B cell (primary cell): ENCODE data around the gene ADAMTS5. TPM values are rescaled to one million over a fixed set of nuclear protein-coding genes. Genes with fewer than 3 reads are reported as not detected.

ENCODE experiments used
- ATAC-seq: fragments of 200-7000 bp; cut with Tn5 transposase; one replicate; pipeline ENCODE4 v1.10.0; 2021; ENCODE audit warnings: low read depth, mild to moderate bottlenecking, moderate number of reproducible peaks, moderate library complexity
- CTCF ChIA-PET: fragments of 350-600 bp; sonication (Branson Sonifier 250); formaldehyde crosslinking; loops from one replicate; lab custom pipeline; 2021; ENCODE audit warnings: antibody characterized with exemption, inconsistent platforms; lab: Charles Lee
- POLR2A ChIA-PET: fragments of 350-600 bp; sonication (Branson Sonifier 250); formaldehyde crosslinking; loops from one replicate; lab custom pipeline; 2021; ENCODE audit warnings: antibody characterized with exemption; lab: Charles Lee
- DNase-seq: peaks from one replicate; pipeline ENCODE4 v3.0.0; 2013
- H2AFZ ChIP-seq: 2 replicates; pipeline ENCODE4 v1.6.1; 2012; ENCODE audit warnings: mild to moderate bottlenecking, low read depth, low read length; ENCODE audit not compliant: insufficient read depth, poor library complexity, severe bottlenecking
- H3K27ac ChIP-seq, 2 donors: 1 replicate in 1 of 2; 2 replicates in 1 of 2; pipeline ENCODE4 v1.5.1; 2012 to 2013; ENCODE audit warnings: low read length in 2 of 2, mild to moderate bottlenecking in 2 of 2, moderate library complexity in 1 of 2
- H3K27me3 ChIP-seq, 4 experiments: fragments of 200-600 bp in 1 of 4; sonication (generic) in 1 of 4; replicated peaks in 1 of 4; 1 replicate in 2 of 4; 2 replicates in 2 of 4; pipeline versions ENCODE4 v1.6.1 to v1.7.0; 2013 to 2016; ENCODE audit warnings: low read length in 3 of 4, mild to moderate bottlenecking in 2 of 4, mixed read lengths in 1 of 4, moderate library complexity in 1 of 4; ENCODE audit not compliant: insufficient read depth in 4 of 4, control insufficient read depth in 3 of 4; ENCODE audit errors: control extremely low read depth in 1 of 4
- H3K36me3 ChIP-seq, 2 experiments: replicated peaks in 1 of 2; 1 replicate in 1 of 2; 2 replicates in 1 of 2; pipeline versions ENCODE4 v1.6.1 to v1.7.1; 2013; ENCODE audit warnings: low read length in 1 of 2; ENCODE audit not compliant: insufficient read depth in 2 of 2, control insufficient read depth in 1 of 2; ENCODE audit errors: control extremely low read depth in 1 of 2, extremely low read depth in 1 of 2
- H3K4me1 ChIP-seq, 2 donors: fragments of 200-600 bp in 1 of 2; sonication (generic) in 1 of 2; 1 replicate in 1 of 2; 2 replicates in 1 of 2; pipeline versions ENCODE4 v1.5.1 to v1.6.1; 2013 to 2017; ENCODE audit warnings: low read length in 2 of 2; ENCODE audit not compliant: control insufficient read depth in 2 of 2, insufficient read depth in 2 of 2
- H3K4me2 ChIP-seq: replicated peaks from 2 replicates; pipeline ENCODE3; 2012; ENCODE audit warnings: mild to moderate bottlenecking, low read depth, low read length; ENCODE audit not compliant: poor library complexity, severe bottlenecking
- H3K4me3 ChIP-seq, 5 experiments: fragments of 200-600 bp in 1 of 5; sonication (generic) in 1 of 5; 1 replicate in 3 of 5; 2 replicates in 2 of 5; pipeline versions ENCODE4 v1.5.1 to v1.7.0; 2011 to 2016; ENCODE audit warnings: low read length in 4 of 5, mild to moderate bottlenecking in 4 of 5, low read depth in 2 of 5, control low read depth in 1 of 5, moderate library complexity in 1 of 5; ENCODE audit not compliant: insufficient read depth in 1 of 5; ENCODE audit errors: control extremely low read depth in 1 of 5, extremely low read depth in 1 of 5
- H3K79me2 ChIP-seq: fragments of 200-600 bp; sonication (generic); one replicate; pipeline ENCODE4 v1.6.0; 2016; ENCODE audit warnings: low read length; ENCODE audit not compliant: control insufficient read depth, insufficient read depth
- H3K9ac ChIP-seq: fragments of 200-600 bp; sonication (generic); 2 replicates; pipeline ENCODE4 v1.6.1; 2017; ENCODE audit warnings: mild to moderate bottlenecking, low read length, moderate library complexity
- H3K9me3 ChIP-seq, 3 donors: one replicate each; pipeline versions ENCODE4 v1.6.1 to v1.7.1; 2013; ENCODE audit warnings: low read length in 2 of 3; ENCODE audit not compliant: control insufficient read depth in 2 of 3, insufficient read depth in 1 of 3; ENCODE audit errors: control extremely low read depth in 1 of 3
- H4K20me1 ChIP-seq: 2 replicates; pipeline ENCODE4 v1.6.0; 2012; ENCODE audit warnings: mild to moderate bottlenecking, low read length; ENCODE audit not compliant: insufficient read depth, control insufficient read depth, poor library complexity, severe bottlenecking
- H3K27ac Mint-ChIP-seq: one replicate; pipeline ENCODE4 v1.8.0; 2021; ENCODE audit warnings: mixed read lengths
- H3K27me3 Mint-ChIP-seq: one replicate; pipeline ENCODE4 v1.8.0; 2021; ENCODE audit warnings: mixed read lengths
- H3K4me1 Mint-ChIP-seq: one replicate; pipeline ENCODE4 v1.8.0; 2021; ENCODE audit warnings: mixed read lengths
- H3K4me3 Mint-ChIP-seq: one replicate; pipeline ENCODE4 v1.8.0; 2021; ENCODE audit warnings: mixed read lengths
- H3K9me3 Mint-ChIP-seq: one replicate; pipeline ENCODE4 v1.8.0; 2022; ENCODE audit warnings: mixed read lengths; ENCODE audit not compliant: insufficient read depth
- EZH2 ChIP-seq: IDR thresholded peaks from 2 replicates; pipeline ENCODE4 v1.6.1; 2012; ENCODE audit warnings: borderline replicate concordance, low read depth, mild to moderate bottlenecking, moderate library complexity, low read length; ENCODE audit not compliant: insufficient read depth, poor library complexity, severe bottlenecking
- WGBS: methylation state at CpG from one replicate; pipeline ENCODE4 v1.1.5; 2013; ENCODE audit warnings: missing lambda C conversion rate; ENCODE audit not compliant: insufficient coverage; 5-methylcytosine and 5-hydroxymethylcytosine counted together
- intact Hi-C: fragments of 100-400 bp; cut with micrococcal nuclease; formaldehyde crosslinking; loops from one replicate; pipeline ENCODE4 v1.10.0; 2022
- polyA plus RNA-seq: library from polyadenylated mRNA; depleted of rRNA; stranded (reverse); fragments of >200 nt; gene quantifications from 2 replicates; pipeline ENCODE4 v1.2.3, GENCODE V29; 2012
- total RNA-seq, 2 donors: library from RNA; stranded (reverse); fragments of 120-200 nt in 1 of 2; gene quantifications; 1 replicate in 1 of 2; 2 replicates in 1 of 2; pipeline versions ENCODE4 v1.2.3 to v1.2.4, GENCODE V29; 2013 to 2022
- TF ChIP-seq, protein P1 (sequence below): fragments of 200-600 bp; IDR thresholded peaks from one replicate; pipeline ENCODE4 v1.8.0; 2022; ENCODE audit warnings: antibody characterized with exemption, mild to moderate bottlenecking

Gene ADAMTS5
- total and polyA plus RNA-seq, 2 donors (not counting 1 experiment from before 2014, with no cell fraction given): 0.01 TPM; not detected in 1

DNA sequence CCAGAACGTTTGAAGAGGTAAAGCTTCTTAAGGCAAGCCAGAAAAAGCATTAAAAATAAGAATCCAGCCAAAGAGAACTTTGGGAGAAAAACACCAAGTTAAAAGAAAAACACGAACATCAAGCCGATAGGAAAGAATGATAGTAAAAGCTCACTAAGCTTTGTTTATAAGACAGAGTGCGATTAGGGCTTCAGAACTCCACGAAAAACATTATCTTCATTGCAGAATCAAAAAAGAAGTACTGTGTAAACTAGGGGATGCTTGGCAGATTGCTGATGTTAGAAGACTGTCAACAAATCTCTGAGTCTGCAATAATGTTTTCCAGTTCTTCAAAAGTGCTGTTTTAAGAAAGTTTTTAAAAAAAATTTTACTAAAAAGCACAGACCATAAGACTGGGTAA is 30.2 kb downstream of the ADAMTS5 start:
- Histone ChIP-seq H3K27ac (no peak overlapping the region), H3K9me3 (no peaks in the 10 kb centered on the region), H3K36me3 (no peaks in the 10 kb centered on the region), H3K9ac (no peak overlapping the region), H2AFZ (no peak overlapping the region), H3K4me2 (no peak overlapping the region), H3K4me3 (no peak overlapping the region), H4K20me1 (no peaks in the 10 kb centered on the region), H3K79me2 (no peaks in the 10 kb centered on the region), H3K27me3 (no peaks in the 10 kb centered on the region), H3K4me1 (no peaks in the 10 kb centered on the region)
- Mint-ChIP-seq H3K4me3 (no peak overlapping the region), H3K27ac (no peak overlapping the region), H3K4me1 (no peaks in the 10 kb centered on the region), H3K27me3 (no peaks in the 10 kb centered on the region), H3K9me3 (peaks cover 4% of the 10 kb centered on the region)
- ATAC-seq (no peak), DNase-seq (no peak)
- ChIA-PET CTCF (no interaction called here), POLR2A (no interaction called here)
- no CpG with 5 or more reads among the region's 5 CpGs for WGBS
- TF ChIP-seq, protein P1, sequence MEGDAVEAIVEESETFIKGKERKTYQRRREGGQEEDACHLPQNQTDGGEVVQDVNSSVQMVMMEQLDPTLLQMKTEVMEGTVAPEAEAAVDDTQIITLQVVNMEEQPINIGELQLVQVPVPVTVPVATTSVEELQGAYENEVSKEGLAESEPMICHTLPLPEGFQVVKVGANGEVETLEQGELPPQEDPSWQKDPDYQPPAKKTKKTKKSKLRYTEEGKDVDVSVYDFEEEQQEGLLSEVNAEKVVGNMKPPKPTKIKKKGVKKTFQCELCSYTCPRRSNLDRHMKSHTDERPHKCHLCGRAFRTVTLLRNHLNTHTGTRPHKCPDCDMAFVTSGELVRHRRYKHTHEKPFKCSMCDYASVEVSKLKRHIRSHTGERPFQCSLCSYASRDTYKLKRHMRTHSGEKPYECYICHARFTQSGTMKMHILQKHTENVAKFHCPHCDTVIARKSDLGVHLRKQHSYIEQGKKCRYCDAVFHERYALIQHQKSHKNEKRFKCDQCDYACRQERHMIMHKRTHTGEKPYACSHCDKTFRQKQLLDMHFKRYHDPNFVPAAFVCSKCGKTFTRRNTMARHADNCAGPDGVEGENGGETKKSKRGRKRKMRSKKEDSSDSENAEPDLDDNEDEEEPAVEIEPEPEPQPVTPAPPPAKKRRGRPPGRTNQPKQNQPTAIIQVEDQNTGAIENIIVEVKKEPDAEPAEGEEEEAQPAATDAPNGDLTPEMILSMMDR: no peak
- no peak for TF ChIP-seq EZH2
- intact Hi-C loops: no loop called here

DNA sequence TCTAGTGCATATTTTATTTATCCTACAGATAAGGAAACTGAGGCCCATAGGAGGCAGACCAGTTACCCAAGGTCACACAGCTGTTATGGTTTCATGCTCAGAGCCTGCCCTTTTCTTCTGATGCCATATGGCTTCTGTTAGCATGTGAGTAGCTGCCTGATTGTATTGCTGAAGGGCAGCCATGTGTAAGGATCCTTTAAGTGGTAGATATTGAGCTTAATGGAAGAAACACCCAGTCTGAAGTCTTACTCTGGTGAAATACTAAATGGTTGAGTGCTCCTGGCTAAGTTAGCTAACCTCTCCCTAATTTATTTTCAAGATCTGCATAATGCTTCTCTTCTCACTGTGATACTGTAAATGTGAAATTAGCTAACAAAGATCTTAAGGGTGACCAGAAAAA is 30.9 kb downstream of the ADAMTS5 start:
- Histone ChIP-seq H2AFZ (no peak overlapping the region), H3K9ac (no peak overlapping the region), H3K4me2 (no peak overlapping the region), H3K9me3 (no peaks in the 10 kb centered on the region), H3K4me3 (no peak overlapping the region), H3K27ac (no peak overlapping the region), H3K4me1 (no peaks in the 10 kb centered on the region), H3K79me2 (no peaks in the 10 kb centered on the region), H3K27me3 (no peaks in the 10 kb centered on the region), H4K20me1 (no peaks in the 10 kb centered on the region), H3K36me3 (no peaks in the 10 kb centered on the region)
- no peak for TF ChIP-seq EZH2
- TF ChIP-seq, protein P1: no peak
- ATAC-seq: no peak
- Mint-ChIP-seq H3K4me1 (no peaks in the 10 kb centered on the region), H3K27ac (no peak overlapping the region), H3K27me3 (no peaks in the 10 kb centered on the region), H3K4me3 (no peak overlapping the region), H3K9me3 (peaks cover 4% of the 10 kb centered on the region)
- ChIA-PET CTCF (no interaction called here), POLR2A (no interaction called here)
- no peak for DNase-seq
- intact Hi-C loops: no loop called here
